Measurements from ENCODE around the gene AGTR2. TPM values are rescaled to one million over a fixed set of nuclear protein-coding genes. Genes with fewer than 3 reads are reported as not detected.
"Not testable (repeated sequence)": the region's sequence is repeated elsewhere in the genome, so short reads cannot be mapped to it uniquely, and the experiment has no call there.

AGTR2 gene
- 10 to 100 TPM in 1 of 5 donors, not detected in 4; 11.4 TPM for total RNA-seq
- not detected for polyA plus RNA-seq
- long read RNA-seq, donor 1, partial matches to known transcripts, result 0 of 1 reads
- long read RNA-seq, donor 1, other reads (novel, unspliced or antisense), result 0 of 1 reads
- long read RNA-seq, donor 2, result 0 reads
- long read RNA-seq, donor 3, partial matches to known transcripts, result 0 of 1 reads
- long read RNA-seq, donor 3, other reads (novel, unspliced or antisense), result 0 of 1 reads
- long read RNA-seq, donor 4, result 0 reads
- long read RNA-seq, donor 5, partial matches to known transcripts, result 0 of 2 reads
- long read RNA-seq, donor 5, other reads (novel, unspliced or antisense), result 0 of 2 reads
- long read RNA-seq, donor 6, result 0 reads
- long read RNA-seq, donor 7, result 0 reads
- long read RNA-seq, donor 8, partial matches to known transcripts, result 0 of 1 reads
- long read RNA-seq, donor 8, other reads (novel, unspliced or antisense), result 0 of 1 reads
- long read RNA-seq, donor 9, partial matches to known transcripts, result 0 of 2 reads
- long read RNA-seq, donor 9, other reads (novel, unspliced or antisense), result 0 of 2 reads
- long read RNA-seq, donor 10, partial matches to known transcripts, result 0 of 1 reads
- long read RNA-seq, donor 10, other reads (novel, unspliced or antisense), result 0 of 1 reads

GRCh38 chrX:116170511-116170910 is at the start of gene AGTR2:
Gene AGTR2, plus strand, starts transcription at chrX:116170744. Its CDS starts 1,537 bp downstream, at chrX:116172281.
- peak in 1 of 2 donors; percentile 4 for DNase-seq

GRCh38 chrX:116135277-116135676 is 35.3 kb upstream of the AGTR2 start:
- no peak for TF ChIP-seq POLR2A (IDR thresholded peaks at IDR 0.05)
- no peak for TF ChIP-seq CTCF (IDR thresholded peaks at IDR 0.05)
- no peak for TF ChIP-seq EP300 (IDR thresholded peaks at IDR 0.05)
- no peak for TF ChIP-seq POLR2AphosphoS5 (IDR thresholded peaks at IDR 0.05)
- intact Hi-C loops (cut with DNase I; ENCODE audit: low total_unique reads), result no loop called here
- H3K4me3 ChIP-seq, result no peak overlapping the region
- no peak for DNase-seq
- no peak overlapping the region for H3K27ac ChIP-seq
- H3K27me3 ChIP-seq, result peaks cover 0 to 6% (median 0%) of the 10 kb centered on the region in 3 donors
- no peaks in the 10 kb centered on the region for H3K9me3 ChIP-seq
- WGBS, 5 donors, result 60 to 83% (median 76%) methylated on average over 1 of the region's 1 CpG; no CpG with 5 or more reads in 1 of the 5 donors
- no peaks in the 10 kb centered on the region for H3K36me3 ChIP-seq
- no peaks in the 10 kb centered on the region for H3K4me1 ChIP-seq

More at GRCh38 chrX:116170511-116170910, at the start of gene AGTR2:
- H3K9me3 ChIP-seq, result no peaks in the 10 kb centered on the region
- intact Hi-C loops (cut with DNase I; ENCODE audit: low total_unique reads), result no loop called here
- H3K27me3 ChIP-seq, result no peaks in the 10 kb centered on the region
- H3K36me3 ChIP-seq, result no peaks in the 10 kb centered on the region
- 18 to 54% (median 38%) methylated on average over 3 of the region's 3 CpGs for WGBS, 5 donors
- H3K4me1 ChIP-seq, result no peaks in the 10 kb centered on the region
- H3K4me3 ChIP-seq, result no peak within 1 kb of the TSS
- no peak for TF ChIP-seq CTCF (IDR thresholded peaks at IDR 0.05)
- TF ChIP-seq EP300 (IDR thresholded peaks at IDR 0.05), result no peak
- no peak for TF ChIP-seq POLR2AphosphoS5 (IDR thresholded peaks at IDR 0.05)
- TF ChIP-seq POLR2A (IDR thresholded peaks at IDR 0.05), result no peak
- H3K27ac ChIP-seq, result no peak within 1 kb of the TSS

DNA sequence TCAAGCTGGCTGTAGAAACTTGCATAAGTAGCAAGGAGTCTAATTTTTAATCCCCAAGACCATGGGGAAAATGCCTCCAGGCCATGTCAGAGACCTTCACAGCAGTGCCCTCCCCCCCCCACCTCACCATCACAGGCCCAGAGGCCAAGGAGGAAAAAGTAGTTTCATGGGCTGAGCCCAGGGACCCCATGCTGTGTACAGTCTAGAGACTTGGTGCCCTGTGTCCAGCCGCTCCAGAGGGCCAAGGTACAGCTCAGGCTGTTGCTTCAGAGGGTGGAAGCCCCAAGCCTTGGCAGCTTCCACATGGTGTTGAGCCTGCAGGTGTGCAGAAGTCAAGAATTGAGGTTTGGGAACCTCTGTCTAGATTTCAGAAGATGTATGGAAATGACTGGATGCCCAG is 29.3 kb upstream of the AGTR2 start:
- intact Hi-C loops (cut with DNase I; ENCODE audit: low total_unique reads); H3K27me3 ChIP-seq; H3K4me1 ChIP-seq; DNase-seq; H3K9me3 ChIP-seq; H3K4me3 ChIP-seq; H3K27ac ChIP-seq; H3K36me3 ChIP-seq: not testable (repeated sequence)
- WGBS, 5 donors, result 72 to 100% (median 88%) methylated on average over 1 of the region's 1 CpG

- TF ChIP-seq CTCF (IDR thresholded peaks at IDR 0.05) (no peak), EP300 (IDR thresholded peaks at IDR 0.05) (no peak), POLR2AphosphoS5 (IDR thresholded peaks at IDR 0.05) (no peak), POLR2A (IDR thresholded peaks at IDR 0.05) (no peak)
- H3K27me3 ChIP-seq, result no peaks in the 10 kb centered on the region
- no peak overlapping the region for H3K27ac ChIP-seq
- intact Hi-C loops (cut with DNase I; ENCODE audit: low total_unique reads), result no loop called here
- no peaks in the 10 kb centered on the region for H3K36me3 ChIP-seq
- WGBS, 5 donors, result 32 to 68% (median 46%) methylated on average over 2 of the region's 2 CpGs
- H3K9me3 ChIP-seq, result no peaks in the 10 kb centered on the region
- peak in 1 of 2 donors; percentile 0 for DNase-seq
- H3K4me3 ChIP-seq, result no peak overlapping the region
- H3K4me1 ChIP-seq, result no peaks in the 10 kb centered on the region
Measured at GRCh38 chrX:116142976-116143375, 27.6 kb upstream of the AGTR2 start.
